Stimulated activated CD4-positive, alpha-beta T cell treated with anti-CD3 and anti-CD28 coated beads, Interleukin-15, amount 100 ng/mL, for 24 hours (primary cell): ENCODE results near the gene ACP7.
"Not testable (repeated sequence)": the region's sequence is repeated elsewhere in the genome, so short reads cannot be mapped to it uniquely, and the experiment has no call there.

ENCODE experiments used
- DNase-seq: peaks from one replicate; pipeline ENCODE4 v3.0.0-alpha.2; 2020

The ACP7 gene

GRCh38 chr19:39083983-39084731, at the start of gene ACP7:
Gene ACP7, plus strand, starts transcription at chr19:39084368. Its CDS starts 902 bp downstream, at chr19:39085270.
- peak; percentile 32 for DNase-seq

GRCh38 chr19:39036581-39036980, 47.6 kb upstream of the ACP7 start:
- no peak for DNase-seq

- no peak for DNase-seq
These were observed 47.0 kb upstream of the ACP7 start for GRCh38 chr19:39037194-39037593.

- DNase-seq = peak; percentile 30
These were observed 46.1 kb upstream of the ACP7 start for GRCh38 chr19:39038098-39038497.

GRCh38 chr19:39045506-39045905, 38.7 kb upstream of the ACP7 start:
- no peak for DNase-seq

- DNase-seq = no peak
These were observed 37.9 kb upstream of the ACP7 start for GRCh38 chr19:39046037-39046821.

GRCh38 chr19:39047073-39047472, 37.1 kb upstream of the ACP7 start:
- DNase-seq = no peak

- peak; percentile 78 for DNase-seq
These were observed 31.9 kb upstream of the ACP7 start for GRCh38 chr19:39052243-39052746.

GRCh38 chr19:39052846-39053245, 31.3 kb upstream of the ACP7 start:
- DNase-seq = no peak

- DNase-seq = no peak
These were observed 30.7 kb upstream of the ACP7 start for GRCh38 chr19:39053276-39054090.

- no peak for DNase-seq
These were observed 30.1 kb upstream of the ACP7 start for GRCh38 chr19:39054091-39054470.

GRCh38 chr19:39057615-39058014, 26.6 kb upstream of the ACP7 start:
- DNase-seq = no peak

- no peak for DNase-seq
These were observed 24.9 kb upstream of the ACP7 start for GRCh38 chr19:39059302-39059701.

- DNase-seq = no peak
These were observed 24.0 kb upstream of the ACP7 start for GRCh38 chr19:39060171-39060570.

- no peak for DNase-seq
These were observed 19.8 kb upstream of the ACP7 start for GRCh38 chr19:39064405-39064804.

- DNase-seq = no peak
These were observed 18.2 kb upstream of the ACP7 start for GRCh38 chr19:39065928-39066327.

GRCh38 chr19:39067104-39067503, 17.1 kb upstream of the ACP7 start:
- no peak for DNase-seq

GRCh38 chr19:39068259-39068658, 15.9 kb upstream of the ACP7 start:
- not testable (repeated sequence) for DNase-seq

GRCh38 chr19:39070888-39071287, 13.3 kb upstream of the ACP7 start:
- no peak for DNase-seq

- DNase-seq = no peak
These were observed 9.9 kb upstream of the ACP7 start for GRCh38 chr19:39074205-39074692.

- DNase-seq = no peak
These were observed 9.2 kb upstream of the ACP7 start for GRCh38 chr19:39074942-39075341.

- no peak for DNase-seq
These were observed 6.8 kb upstream of the ACP7 start for GRCh38 chr19:39077323-39077722.
